ENCODE data around the gene CCDC169.

The CCDC169 gene

DNA sequence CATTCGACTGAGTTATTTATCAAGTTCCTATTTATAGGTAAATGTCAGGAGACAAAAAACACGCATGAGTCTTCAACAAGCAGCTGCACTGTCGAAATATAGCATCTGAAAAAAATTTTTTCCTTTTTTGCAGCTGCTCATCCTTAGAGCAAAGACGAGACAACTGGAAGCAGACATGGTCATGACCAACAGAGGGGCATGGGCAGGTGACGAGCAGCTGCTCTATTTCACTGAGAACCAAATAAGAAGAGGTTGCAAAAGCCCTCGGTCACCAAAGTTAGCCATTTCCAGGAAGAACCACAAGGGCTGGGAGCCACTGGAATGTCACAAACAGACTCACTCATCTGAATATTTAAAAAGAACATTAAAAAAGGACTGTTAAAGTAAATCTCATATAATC, 105.4 kb downstream of the CCDC169 start:
- Histone ChIP-seq H3K27ac (ENCODE audit: insufficient read depth in 1 of 2, low read depth in 1 of 2, low read length in 2 of 2, poor library complexity in 1 of 2, severe bottlenecking in 2 of 2) (no peak overlapping the region), H3K4me3 (ENCODE audit: control insufficient read depth in 1 of 7, extremely low read depth in 1 of 7, insufficient read depth in 4 of 7, low read depth in 2 of 7, low read length in 6 of 7) (no peak overlapping the region), H3K27me3 (replicated peaks in 2 of 5; ENCODE audit: control insufficient read depth in 4 of 5, insufficient read depth in 5 of 5, low read length in 4 of 5) (no peaks in the 10 kb centered on the region), H3K36me3 (ENCODE audit: control insufficient read depth in 4 of 4, insufficient read depth in 4 of 4, low read length in 3 of 4) (no peaks in the 10 kb centered on the region), H3K4me1 (ENCODE audit: control extremely low read depth in 1 of 4, control insufficient read depth in 4 of 4, insufficient read depth in 4 of 4, low read length in 3 of 4) (no peaks in the 10 kb centered on the region), H3K9me3 (ENCODE audit: control extremely low read depth in 1 of 5, control insufficient read depth in 4 of 5, insufficient read depth in 2 of 5, low read depth in 1 of 5, low read length in 4 of 5) (no peaks in the 10 kb centered on the region)
- WGBS (ENCODE audit: insufficient coverage): 93% methylated on average over 4 of the region's 6 CpGs
- ChIA-PET POLR2A (no interaction called here), CTCF (no interaction called here)
- DNase-seq: no peak

DNA sequence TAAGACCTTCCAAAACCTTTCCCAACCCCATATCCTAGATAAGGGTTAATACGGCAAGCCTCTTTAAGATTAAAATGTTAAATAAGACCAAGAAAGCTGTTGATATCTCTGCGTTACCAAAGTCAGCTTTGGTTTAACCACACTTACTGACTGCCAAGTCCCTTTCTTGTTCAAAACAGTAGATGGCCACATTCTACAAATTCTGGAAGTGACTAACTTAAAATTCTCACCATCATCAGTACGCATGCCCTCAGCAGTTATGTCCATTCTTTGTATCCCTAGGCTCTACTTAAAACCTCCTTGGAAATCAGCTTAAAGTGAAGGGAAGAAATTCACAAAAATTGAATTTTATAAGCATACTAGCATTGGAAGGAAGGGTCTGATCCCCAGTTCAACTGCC, 106.8 kb downstream of the CCDC169 start:
- DNase-seq: no peak
- Histone ChIP-seq H3K4me3 (ENCODE audit: control insufficient read depth in 1 of 7, extremely low read depth in 1 of 7, insufficient read depth in 4 of 7, low read depth in 2 of 7, low read length in 6 of 7) (no peak overlapping the region), H3K9me3 (ENCODE audit: control extremely low read depth in 1 of 5, control insufficient read depth in 4 of 5, insufficient read depth in 2 of 5, low read depth in 1 of 5, low read length in 4 of 5) (no peaks in the 10 kb centered on the region), H3K27me3 (replicated peaks in 2 of 5; ENCODE audit: control insufficient read depth in 4 of 5, insufficient read depth in 5 of 5, low read length in 4 of 5) (no peaks in the 10 kb centered on the region), H3K4me1 (ENCODE audit: control extremely low read depth in 1 of 4, control insufficient read depth in 4 of 4, insufficient read depth in 4 of 4, low read length in 3 of 4) (no peaks in the 10 kb centered on the region), H3K36me3 (ENCODE audit: control insufficient read depth in 4 of 4, insufficient read depth in 4 of 4, low read length in 3 of 4) (no peaks in the 10 kb centered on the region), H3K27ac (ENCODE audit: insufficient read depth in 1 of 2, low read depth in 1 of 2, low read length in 2 of 2, poor library complexity in 1 of 2, severe bottlenecking in 2 of 2) (no peak overlapping the region)
- WGBS (ENCODE audit: insufficient coverage): no CpG with 5 or more reads among the region's 3 CpGs
- ChIA-PET POLR2A (no interaction called here), CTCF (no interaction called here)

DNA sequence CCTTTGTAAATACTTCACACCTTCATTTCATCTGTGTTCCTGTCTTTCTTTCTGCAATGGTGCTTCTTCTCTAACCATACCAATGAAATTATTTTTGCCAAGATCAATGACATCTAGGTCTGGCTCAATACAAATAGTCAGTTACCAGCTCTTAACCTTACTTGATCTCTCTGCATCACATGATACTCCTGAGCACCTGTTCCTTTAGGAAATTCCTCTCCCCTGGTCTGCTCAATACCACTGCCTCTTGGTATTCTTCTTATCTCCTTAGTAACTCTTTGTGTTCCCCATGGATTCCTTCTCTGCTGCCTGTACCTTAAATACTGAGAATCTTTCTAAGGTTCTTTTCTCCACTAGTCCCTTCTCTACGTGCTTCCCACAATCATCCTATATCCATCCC, 109.2 kb downstream of the CCDC169 start:
- CTCF ChIA-PET: no interaction called here
- H3K27me3 ChIP-seq (replicated peaks in 2 of 5; ENCODE audit: control insufficient read depth in 4 of 5, insufficient read depth in 5 of 5, low read length in 4 of 5): no peaks in the 10 kb centered on the region
- POLR2A ChIA-PET: no interaction called here
- 100% methylated on average over 1 of the region's 1 CpG for WGBS (ENCODE audit: insufficient coverage)
- H3K27ac ChIP-seq (ENCODE audit: insufficient read depth in 1 of 2, low read depth in 1 of 2, low read length in 2 of 2, poor library complexity in 1 of 2, severe bottlenecking in 2 of 2): no peak overlapping the region
- no peak for DNase-seq
- H3K4me3 ChIP-seq (ENCODE audit: control insufficient read depth in 1 of 7, extremely low read depth in 1 of 7, insufficient read depth in 4 of 7, low read depth in 2 of 7, low read length in 6 of 7): no peak overlapping the region
- H3K36me3 ChIP-seq (ENCODE audit: control insufficient read depth in 4 of 4, insufficient read depth in 4 of 4, low read length in 3 of 4): no peaks in the 10 kb centered on the region
- peaks cover 0 to 3% (median 0%) of the 10 kb centered on the region in 5 experiments for H3K9me3 ChIP-seq (ENCODE audit: control extremely low read depth in 1 of 5, control insufficient read depth in 4 of 5, insufficient read depth in 2 of 5, low read depth in 1 of 5, low read length in 4 of 5)
- no peaks in the 10 kb centered on the region for H3K4me1 ChIP-seq (ENCODE audit: control extremely low read depth in 1 of 4, control insufficient read depth in 4 of 4, insufficient read depth in 4 of 4, low read length in 3 of 4)

DNA sequence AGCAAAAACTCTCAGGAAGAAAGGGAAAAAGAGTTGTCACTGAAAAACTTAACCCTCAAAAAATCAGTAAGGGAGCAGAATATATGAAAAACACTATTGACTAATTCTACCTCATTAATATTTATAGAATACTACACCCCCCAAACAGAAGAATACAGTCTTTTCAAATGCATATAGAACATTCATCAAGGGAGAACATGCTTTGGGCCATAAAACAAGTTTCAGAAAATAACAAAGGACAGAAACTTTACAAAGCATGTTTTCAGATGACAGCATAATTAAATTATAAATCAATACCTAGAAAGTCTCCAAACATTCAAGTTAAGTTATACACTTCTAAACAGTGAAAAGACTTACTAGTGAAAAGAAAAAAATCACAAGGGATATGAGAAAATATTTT, 113.7 kb downstream of the CCDC169 start:
- no peak for DNase-seq
- H3K27me3 ChIP-seq (replicated peaks in 2 of 5; ENCODE audit: control insufficient read depth in 4 of 5, insufficient read depth in 5 of 5, low read length in 4 of 5): no peaks in the 10 kb centered on the region
- H3K4me1 ChIP-seq (ENCODE audit: control extremely low read depth in 1 of 4, control insufficient read depth in 4 of 4, insufficient read depth in 4 of 4, low read length in 3 of 4): no peaks in the 10 kb centered on the region
- H3K36me3 ChIP-seq (ENCODE audit: control insufficient read depth in 4 of 4, insufficient read depth in 4 of 4, low read length in 3 of 4): no peaks in the 10 kb centered on the region
- no peak overlapping the region for H3K27ac ChIP-seq (ENCODE audit: insufficient read depth in 1 of 2, low read depth in 1 of 2, low read length in 2 of 2, poor library complexity in 1 of 2, severe bottlenecking in 2 of 2)
- H3K4me3 ChIP-seq (ENCODE audit: control insufficient read depth in 1 of 7, extremely low read depth in 1 of 7, insufficient read depth in 4 of 7, low read depth in 2 of 7, low read length in 6 of 7): no peak overlapping the region
- POLR2A ChIA-PET: no interaction called here
- H3K9me3 ChIP-seq (ENCODE audit: control extremely low read depth in 1 of 5, control insufficient read depth in 4 of 5, insufficient read depth in 2 of 5, low read depth in 1 of 5, low read length in 4 of 5): peaks cover 0 to 3% (median 0%) of the 10 kb centered on the region in 5 experiments
- CTCF ChIA-PET: no interaction called here
